A549 (cell line): ENCODE results near the gene POP5. TPM values are rescaled to one million over a fixed set of nuclear protein-coding genes. Genes with fewer than 3 reads are reported as not detected.

Experiments used
- ATAC-seq, 2 experiments: fragments of 200-7000 bp in 1 of 2; fragments of >200 bp in 1 of 2; cut with Nextera tagmentation in 1 of 2; cut with Tn5 transposase in 1 of 2; 3 replicates each; pipeline versions ENCODE4 v1.8.0 to v1.9.1; 2018 to 2020; ENCODE audit warnings: mild to moderate bottlenecking in 1 of 2, moderate library complexity in 1 of 2
- CTCF ChIA-PET: fragments of 300-600 bp; sonication (Branson Sonifier 250); formaldehyde crosslinking; extraction: SDS; loops from one replicate; lab custom pipeline; 2021; ENCODE audit warnings: antibody characterized with exemption, inconsistent platforms; lab: Yijun Ruan, JAX
- POLR2A ChIA-PET: fragments of 350-600 bp; formaldehyde crosslinking; extraction: SDS; loops from one replicate; lab custom pipeline; 2021; ENCODE audit warnings: antibody characterized with exemption, inconsistent platforms; lab: Yijun Ruan, JAX
- DNase-seq, 2 experiments: peaks; one replicate each; pipeline versions ENCODE4 v3.0.0 to v3.0.0-alpha.2; 2011 to 2016; ENCODE audit warnings: low read depth in 1 of 2, low spot score in 1 of 2
- FAIRE-seq: peaks from 2 replicates; lab custom pipeline; 2011; peaks lifted over from hg19 to GRCh38; lab: Jason Lieb, UNC
- H3K27ac ChIP-seq, 2 experiments: fragments of >200 bp; sonication (Bioruptor Twin); formaldehyde crosslinking; 3 replicates each; pipeline ENCODE4 v1.5.1; 2016 to 2017
- H3K4me1 ChIP-seq: fragments of >200 bp; sonication (Bioruptor Twin); formaldehyde crosslinking; 3 replicates; pipeline ENCODE4 v1.6.1; 2016
- H3K4me2 ChIP-seq: fragments of >200 bp; sonication (Bioruptor Twin); formaldehyde crosslinking; 3 replicates; pipeline ENCODE4 v1.6.1; 2016
- H3K4me3 ChIP-seq: fragments of >200 bp; sonication (Bioruptor Twin); formaldehyde crosslinking; 3 replicates; pipeline ENCODE4 v1.5.1; 2016
- H3K9me3 ChIP-seq: fragments of >200 bp; sonication (Bioruptor Twin); formaldehyde crosslinking; 3 replicates; pipeline ENCODE4 v1.6.1; 2016
- CBX2 ChIP-seq: fragments of 200-600 bp; sonication (generic); IDR thresholded peaks from 2 replicates; pipeline ENCODE4 v1.6.1; 2016; ENCODE audit warnings: low read depth, mild to moderate bottlenecking, borderline replicate concordance
- CBX8 ChIP-seq: fragments of 200-600 bp; sonication (generic); IDR thresholded peaks from 2 replicates; pipeline ENCODE4 v1.6.1; 2016
- CHD2 ChIP-seq: fragments of 150-350 bp; IDR thresholded peaks from 2 replicates; pipeline ENCODE4 v1.6.1; 2014; ENCODE audit warnings: low read length; ENCODE audit not compliant: partially characterized antibody
- E2F6 ChIP-seq: IDR thresholded peaks from 2 replicates; pipeline ENCODE4 v1.6.1; 2012; ENCODE audit warnings: low read depth, borderline replicate concordance
- ELK1 ChIP-seq: fragments of 150-350 bp; IDR thresholded peaks from 2 replicates; pipeline ENCODE4 v1.6.1; 2014; ENCODE audit warnings: low read depth, mild to moderate bottlenecking, low read length
- EP300 ChIP-seq, 2 experiments: fragments of >200 bp; sonication (Bioruptor Twin); formaldehyde crosslinking; IDR thresholded peaks; 2 replicates in 1 of 2; 3 replicates in 1 of 2; pipeline ENCODE4 v1.6.1; 2016 to 2017
- FOSL2 ChIP-seq, 2 experiments: fragments of 450-650 bp in 1 of 2; fragments of >200 bp in 1 of 2; sonication (Bioruptor Twin) in 1 of 2; formaldehyde crosslinking; IDR thresholded peaks; 2 replicates each; pipeline versions ENCODE4 v1.5.0 to v1.6.1; 2016 to 2020; ENCODE audit warnings: mild to moderate bottlenecking in 1 of 2, moderate library complexity in 1 of 2
- FOXS1 ChIP-seq: fragments of 250-450 bp; sonication (Bioruptor Pico); IDR thresholded peaks from 2 replicates; pipeline ENCODE4 v1.5.0; 2020; ENCODE audit warnings: mild to moderate bottlenecking, moderate library complexity
- GATA3 ChIP-seq: IDR thresholded peaks from 2 replicates; pipeline ENCODE4 v1.6.1; 2012; ENCODE audit warnings: borderline replicate concordance
- HDAC2 ChIP-seq: fragments of 200-600 bp; sonication (generic); IDR thresholded peaks from 2 replicates; pipeline ENCODE4 v1.6.1; 2016
- HES2 ChIP-seq: fragments of >200 bp; sonication (Bioruptor Twin); formaldehyde crosslinking; IDR thresholded peaks from 2 replicates; pipeline ENCODE4 v1.6.1; 2016
- HOXB13 ChIP-seq: fragments of 250-450 bp; sonication (Bioruptor Pico); IDR thresholded peaks from 2 replicates; pipeline ENCODE4 v1.5.0; 2020; ENCODE audit warnings: low read depth, mild to moderate bottlenecking, moderate library complexity
- HOXB5 ChIP-seq: fragments of 250-450 bp; sonication (Bioruptor Pico); IDR thresholded peaks from 2 replicates; pipeline ENCODE4 v1.5.0; 2020; ENCODE audit warnings: mild to moderate bottlenecking, moderate library complexity
- JUNB ChIP-seq: fragments of >200 bp; sonication (Bioruptor Twin); formaldehyde crosslinking; IDR thresholded peaks from 2 replicates; pipeline ENCODE4 v1.6.1; 2016
- KDM5A ChIP-seq: fragments of 200-600 bp; sonication (generic); IDR thresholded peaks from 2 replicates; pipeline ENCODE4 v1.6.1; 2016; ENCODE audit warnings: antibody characterized with exemption, mild to moderate bottlenecking
- MAFK ChIP-seq: fragments of 450-650 bp; IDR thresholded peaks from 2 replicates; pipeline ENCODE4 v1.6.1; 2014; ENCODE audit not compliant: partially characterized antibody
- MAX ChIP-seq: IDR thresholded peaks from 2 replicates; pipeline ENCODE4 v1.6.1; 2012
- MAZ ChIP-seq: fragments of 150-350 bp; IDR thresholded peaks from 2 replicates; pipeline ENCODE4 v1.6.1; 2014; ENCODE audit warnings: antibody characterized with exemption, low read depth, low read length, borderline replicate concordance
- NFE2L2 ChIP-seq: fragments of 150-350 bp; conservative IDR thresholded peaks from 2 replicates; pipeline ENCODE4 v1.6.1; 2014; ENCODE audit warnings: low read length
- NPAS2 ChIP-seq: fragments of 250-450 bp; sonication (Bioruptor Pico); IDR thresholded peaks from 2 replicates; pipeline ENCODE4 v1.8.0; 2022; ENCODE audit warnings: mild to moderate bottlenecking, moderate library complexity, borderline replicate concordance
- PBX3 ChIP-seq: IDR thresholded peaks from 2 replicates; pipeline ENCODE4 v1.6.1; 2012
- PHF8 ChIP-seq: fragments of 200-600 bp; sonication (generic); IDR thresholded peaks from 2 replicates; pipeline ENCODE4 v1.6.1; 2016; ENCODE audit warnings: low read depth, mild to moderate bottlenecking, antibody characterized with exemption, moderate library complexity, borderline replicate concordance
- POLR2AphosphoS2 ChIP-seq: conservative IDR thresholded peaks from 2 replicates; pipeline ENCODE4 v1.6.1; 2012; ENCODE audit warnings: low read length, improper control_type of control experiment, inconsistent platforms
- RARB ChIP-seq: fragments of 250-450 bp; sonication (Bioruptor Pico); IDR thresholded peaks from 2 replicates; pipeline ENCODE4 v1.8.0; 2021; ENCODE audit warnings: mild to moderate bottlenecking, moderate library complexity
- RCOR1 ChIP-seq: fragments of 150-350 bp; IDR thresholded peaks from 2 replicates; pipeline ENCODE4 v1.6.1; 2014; ENCODE audit warnings: antibody characterized with exemption, low read length, low read depth
- RFX5 ChIP-seq: fragments of 450-650 bp; IDR thresholded peaks from 2 replicates; pipeline ENCODE4 v1.7.1; 2014; ENCODE audit warnings: antibody characterized with exemption, mild to moderate bottlenecking, moderate library complexity
- USF2 ChIP-seq: fragments of 450-650 bp; IDR thresholded peaks from 2 replicates; pipeline ENCODE4 v1.6.1; 2014; ENCODE audit warnings: antibody characterized with exemption
- ZC3H11A ChIP-seq: fragments of 450-650 bp; IDR thresholded peaks from 2 replicates; pipeline ENCODE4 v1.6.1; 2014; ENCODE audit warnings: antibody characterized with exemption, mild to moderate bottlenecking
- ZFP36 ChIP-seq: fragments of 450-650 bp; IDR thresholded peaks from 2 replicates; pipeline ENCODE4 v1.6.1; 2014; ENCODE audit warnings: borderline replicate concordance; ENCODE audit not compliant: partially characterized antibody
- ZNF302 ChIP-seq: fragments of 250-450 bp; sonication (Bioruptor Pico); IDR thresholded peaks from 2 replicates; pipeline ENCODE4 v1.9.0; 2021; ENCODE audit warnings: inconsistent platforms, mild to moderate bottlenecking, moderate library complexity
- ZSCAN20 ChIP-seq: fragments of 250-450 bp; sonication (Bioruptor Pico); IDR thresholded peaks from 2 replicates; pipeline ENCODE4 v1.8.0; 2022; ENCODE audit warnings: mild to moderate bottlenecking, moderate library complexity
- WGBS: methylation state at CpG from one replicate; pipeline ENCODE4 v1.1.6; 2017; ENCODE audit errors: missing lambda C conversion rate; 5-methylcytosine and 5-hydroxymethylcytosine counted together
- polyA plus RNA-seq, 4 experiments: library from polyadenylated mRNA; depleted of rRNA in 3 of 4; stranded (reverse); fragments of >200 nt; fragmentation: RNase III in 1 of 4; extraction: RNeasy Plus Mini Kit Qiagen cat#74134 plus additional on column Dnase treatment in 1 of 4; gene quantifications; 2 replicates in 3 of 4; 3 replicates in 1 of 4; pipeline ENCODE4 v1.2.3, GENCODE V29; 2011 to 2017

The POP5 gene
- polyA plus RNA-seq, 2 of the 4 experiments (the other 2 are of a cell fraction) = 82.4 to 111 TPM

GRCh38 chr12:120574106-120574505 is 7.1 kb downstream of the POP5 start:
- Histone ChIP-seq H3K4me1 (no peaks in the 10 kb centered on the region), H3K27ac (no peak overlapping the region), H3K9me3 (no peaks in the 10 kb centered on the region), H3K4me2 (no peak overlapping the region), H3K4me3 (no peak overlapping the region)
- CTCF ChIA-PET = interaction anchor here (0.6 to 2.6 kb wide), 3 partner anchors 9 to 398 kb away, joined by 3 to 17 read pairs (median 4); no protein-coding TSS in a partner anchor
- DNase-seq (no peak), FAIRE-seq (no peak), ATAC-seq (no peak)
- no peak for TF ChIP-seq RCOR1
- no peak for TF ChIP-seq ZFP36
- no peak for TF ChIP-seq PBX3
- TF ChIP-seq JUNB = no peak
- TF ChIP-seq ZC3H11A = no peak
- TF ChIP-seq ZSCAN20 (CRISPR knock-in tag) = no peak
- no peak for TF ChIP-seq CBX8
- no peak for TF ChIP-seq RARB (CRISPR knock-in tag)
- TF ChIP-seq NFE2L2 = no peak
- no peak for TF ChIP-seq ZNF302 (CRISPR knock-in tag)
- TF ChIP-seq CBX2 = no peak
- TF ChIP-seq HOXB13 (CRISPR knock-in tag) = no peak
- WGBS = 91% methylated on average over 2 of the region's 2 CpGs
- POLR2A ChIA-PET = no interaction called here

- ChIA-PET CTCF (interaction anchor here (0.6 to 2.6 kb wide), 3 partner anchors 10 to 247 kb away, joined by 3 to 17 read pairs (median 4); no protein-coding TSS in a partner anchor), POLR2A (no interaction called here)
- H3K4me2 ChIP-seq = no peak overlapping the region
- 88% methylated on average over 6 of the region's 6 CpGs for WGBS
- H3K4me1 ChIP-seq = no peaks in the 10 kb centered on the region
- no peak overlapping the region for H3K4me3 ChIP-seq
- no peak for DNase-seq
- no peak overlapping the region for H3K27ac ChIP-seq
- ATAC-seq = no peak
- H3K9me3 ChIP-seq = no peaks in the 10 kb centered on the region
- TF ChIP-seq POLR2AphosphoS2 = no peak
- no peak for TF ChIP-seq USF2
- no peak for TF ChIP-seq HOXB5 (CRISPR knock-in tag)
- no peak for TF ChIP-seq GATA3
- no peak for TF ChIP-seq E2F6
- no peak for TF ChIP-seq MAFK
- TF ChIP-seq FOSL2 (IDR thresholded peaks at IDR 0.05) = no peak
- no peak for TF ChIP-seq FOSL2 (CRISPR knock-in tag; IDR thresholded peaks at IDR 0.05)
- no peak for TF ChIP-seq RFX5
- no peak for TF ChIP-seq ZC3H11A
- TF ChIP-seq RARB (CRISPR knock-in tag) = no peak
- no peak for FAIRE-seq
Measured at GRCh38 chr12:120573560-120573959, 7.6 kb downstream of the POP5 start.

- H3K4me2 ChIP-seq = no peak overlapping the region
- ChIA-PET POLR2A (interaction anchor here (1.2 kb wide), 1 partner anchor 10 kb away, joined by 5 read pairs; the partner anchor contains the start of gene POP5), CTCF (interaction anchor here (1.7 to 4.7 kb wide), 3 partner anchors 10 to 401 kb away, joined by 4 to 42 read pairs (median 4); partner anchors contain the start of gene POP5)
- FAIRE-seq (no peak), ATAC-seq (no peak), DNase-seq (no peak)
- H3K27ac ChIP-seq = no peak overlapping the region
- H3K4me1 ChIP-seq = no peaks in the 10 kb centered on the region
- WGBS = 75% methylated on average over 5 of the region's 5 CpGs
- no peaks in the 10 kb centered on the region for H3K9me3 ChIP-seq
- TF ChIP-seq HDAC2 (no peak), CBX8 (no peak), EP300 (IDR thresholded peaks at IDR 0.05) (no peak), MAX (no peak), POLR2AphosphoS2 (no peak), ELK1 (no peak), MAZ (no peak), PHF8 (no peak), HES2 (no peak), RFX5 (no peak), FOXS1 (CRISPR knock-in tag) (no peak), NPAS2 (no peak), CHD2 (no peak), KDM5A (no peak), ZC3H11A (no peak)
- H3K4me3 ChIP-seq = no peak overlapping the region
Measured at GRCh38 chr12:120571299-120571698, 9.9 kb downstream of the POP5 start.
